GM21423 (cell line): ENCODE data around the gene INKA2.
"Not testable (repeated sequence)": the region's sequence is repeated elsewhere in the genome, so short reads cannot be mapped to it uniquely, and the experiment has no call there.

ENCODE experiments used
- ATAC-seq: cut with Tn5 transposase; IDR thresholded peaks from one replicate; pipeline ENCODE4 v1.9.1; 2021; ENCODE audit warnings: mild to moderate bottlenecking, moderate library complexity; ENCODE audit not compliant: unreplicated experiment

INKA2 gene

GRCh38 chr1:111751906-111752575 lies 12.8 kb upstream of the INKA2 start:
- no peak for ATAC-seq

DNA sequence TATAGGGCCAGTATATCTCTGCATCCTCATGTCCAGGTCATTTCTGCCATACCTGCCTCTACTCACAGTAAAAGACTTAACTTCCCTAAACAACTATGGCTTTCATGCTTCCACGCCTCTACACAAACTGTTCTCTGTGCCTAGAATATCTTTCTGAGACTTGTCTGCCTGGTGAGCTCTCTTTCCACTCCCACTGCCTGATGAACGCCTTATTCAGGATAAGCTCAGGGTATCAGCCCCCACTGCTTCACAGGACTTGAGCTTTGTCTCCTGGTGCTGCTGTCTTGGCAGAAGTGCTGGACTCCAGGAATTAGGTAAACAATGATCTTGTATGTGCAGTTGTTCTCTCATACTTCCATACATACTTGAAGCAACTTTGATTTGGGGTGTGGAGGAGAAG lies 11.7 kb upstream of the INKA2 start:
- no peak for ATAC-seq

DNA sequence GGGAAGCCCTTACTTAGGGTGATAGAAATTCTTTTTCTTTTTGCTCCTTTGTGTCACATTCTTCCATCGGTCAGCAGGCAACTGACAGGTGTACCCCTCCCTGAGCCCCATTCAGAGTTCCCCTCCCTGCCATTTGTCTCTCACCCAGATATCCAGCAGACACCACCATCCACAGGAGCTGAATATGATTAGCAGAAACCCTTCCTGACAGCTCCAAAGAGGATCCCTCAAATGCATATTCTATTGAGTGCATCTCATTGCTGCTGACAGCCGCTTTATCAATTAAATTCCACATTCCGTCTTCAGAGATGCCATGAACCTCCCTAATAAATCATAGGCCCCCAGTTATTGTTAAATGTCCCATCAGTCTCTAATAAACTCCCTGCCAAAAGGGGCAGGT lies 10.4 kb upstream of the INKA2 start:
- ATAC-seq = no peak

DNA sequence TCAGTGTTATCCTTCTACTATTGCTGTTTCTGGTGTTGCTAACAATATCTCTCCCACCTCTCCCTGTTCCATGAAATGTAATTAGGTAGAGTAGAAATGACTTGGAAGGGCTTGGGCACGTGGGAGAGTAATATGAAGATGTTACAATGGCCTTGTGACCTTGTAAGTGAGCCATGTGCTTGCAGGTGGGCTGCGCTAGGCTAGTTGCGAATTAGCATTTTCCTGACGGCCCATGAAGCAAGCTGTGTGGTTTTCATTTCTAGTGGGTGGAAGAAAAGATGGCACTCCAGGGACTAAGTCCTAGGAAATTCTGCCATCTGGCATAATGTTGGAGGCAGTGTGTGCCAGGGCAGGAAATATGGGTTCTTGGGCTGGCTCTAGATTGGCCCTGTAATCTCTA lies 8.8 kb upstream of the INKA2 start:
- ATAC-seq = no peak

DNA sequence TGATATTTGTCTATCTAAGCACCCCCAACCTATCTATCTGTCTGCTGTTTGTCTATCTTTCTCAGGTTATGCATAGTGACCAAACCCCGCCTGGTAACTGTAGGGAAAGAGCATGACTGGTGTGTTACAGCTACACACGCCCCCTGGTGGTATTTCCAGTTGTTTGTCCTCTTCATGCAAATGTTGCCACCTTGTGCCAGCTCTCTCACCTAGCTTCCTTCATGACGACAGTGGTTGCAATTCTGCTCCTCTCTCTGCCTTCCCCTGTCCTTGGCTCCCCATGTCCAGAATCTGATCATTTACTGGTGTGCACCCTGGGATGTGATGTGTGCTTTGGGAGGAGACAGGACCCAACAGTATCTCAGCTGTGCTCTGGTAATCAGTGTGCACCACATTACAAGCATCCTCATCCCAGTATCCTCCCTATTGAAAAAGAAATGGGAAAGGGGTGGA lies 8.1 kb upstream of the INKA2 start:
- ATAC-seq = no peak

- ATAC-seq = no peak
These were observed 7.4 kb upstream of the INKA2 start for GRCh38 chr1:111746614-111746999.

DNA sequence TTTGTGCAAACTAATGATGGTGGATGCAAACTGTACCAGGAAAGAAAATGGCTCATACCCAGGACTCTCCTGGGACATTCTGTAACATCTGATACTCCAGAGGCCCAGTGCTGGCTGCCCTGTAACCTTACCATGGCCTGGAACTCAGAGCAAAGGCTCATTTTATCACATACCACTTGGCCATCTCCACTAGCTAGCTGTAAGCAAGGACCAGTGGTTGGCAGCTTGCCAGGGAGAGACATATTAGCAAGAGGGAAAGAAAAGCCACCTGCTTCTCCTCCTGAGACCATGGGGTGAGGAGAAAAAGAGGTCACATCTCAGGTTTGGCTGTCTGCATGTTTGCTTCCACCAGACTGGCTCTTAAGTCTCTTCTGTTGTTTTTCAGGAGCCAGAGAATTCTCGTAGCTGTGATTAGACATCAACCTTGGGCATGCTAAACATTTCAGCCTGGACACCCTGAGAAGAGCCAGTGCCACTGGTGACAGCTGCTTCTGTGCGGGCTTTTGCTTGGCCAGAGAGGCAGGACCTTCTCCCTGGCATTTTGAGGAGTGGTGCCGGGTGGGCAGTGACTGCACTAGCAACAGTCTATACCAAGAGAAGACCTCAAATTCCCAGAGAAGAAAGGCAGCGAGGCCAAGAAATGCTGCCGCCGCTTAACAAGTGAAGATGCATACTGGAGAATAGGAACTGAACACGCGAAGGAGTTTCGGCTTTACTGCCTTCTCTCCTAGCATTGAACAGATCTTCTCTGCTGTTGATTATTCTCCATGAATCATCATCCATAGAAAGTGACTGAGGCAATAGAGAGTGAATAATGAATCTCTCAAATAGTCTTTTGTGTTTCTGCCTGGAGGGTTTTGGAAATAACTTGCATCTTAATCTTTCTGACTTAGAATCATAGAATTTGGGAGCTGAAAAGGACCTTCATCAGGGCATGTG lies 6.7 kb upstream of the INKA2 start:
- ATAC-seq = no peak

DNA sequence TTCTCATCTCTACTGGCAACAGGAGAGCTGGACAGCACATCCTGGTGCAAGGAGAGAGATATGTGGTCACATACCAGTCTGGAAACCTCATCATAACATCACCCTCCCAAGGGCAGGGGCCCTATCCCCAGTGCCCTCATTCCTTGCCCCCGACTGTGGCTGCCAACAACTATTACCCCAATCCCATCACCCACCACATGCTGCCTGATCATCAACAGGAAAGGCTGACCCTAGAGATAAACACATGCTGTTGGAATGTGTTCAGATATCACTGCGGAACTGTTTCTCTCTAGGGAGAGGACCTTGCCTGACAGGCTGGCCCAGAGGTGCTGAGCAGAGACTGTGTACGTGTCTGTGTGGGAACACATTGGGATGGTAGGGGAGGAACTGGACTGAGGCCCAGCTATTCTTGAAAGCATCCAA lies 4.5 kb upstream of the INKA2 start:
- ATAC-seq = no peak

DNA sequence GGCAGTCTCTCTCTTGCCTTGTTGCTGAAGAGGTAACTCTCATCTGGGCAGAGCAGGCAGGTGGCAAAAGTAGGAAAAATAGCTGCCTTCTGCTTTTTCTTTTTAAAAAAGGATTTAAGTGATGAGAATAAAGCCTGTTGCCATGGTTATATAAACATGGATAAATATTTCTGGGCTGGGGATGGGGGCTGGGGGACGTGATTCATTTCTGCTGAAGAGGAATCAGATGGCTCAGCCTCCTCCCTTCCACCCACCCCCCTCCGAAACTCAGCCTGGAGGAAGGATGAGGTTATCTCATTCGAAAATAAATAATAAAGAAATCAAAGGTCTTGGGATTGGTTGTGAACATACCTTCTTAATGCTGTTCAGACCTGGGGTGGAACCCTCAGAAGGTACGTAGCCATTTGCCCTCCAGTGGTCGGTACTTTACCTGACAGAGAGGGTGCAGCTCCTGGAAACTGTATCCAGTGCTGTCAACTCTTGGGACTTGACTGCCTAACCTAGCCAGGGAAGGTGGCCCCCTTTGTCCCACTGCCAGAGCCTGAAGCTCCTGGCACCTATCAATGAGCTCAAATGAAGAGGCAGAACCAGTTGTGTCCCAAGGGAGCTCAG lies 3.8 kb upstream of the INKA2 start:
- no peak for ATAC-seq

- not testable (repeated sequence) for ATAC-seq
These were observed 3.1 kb upstream of the INKA2 start for GRCh38 chr1:111742292-111742691.

DNA sequence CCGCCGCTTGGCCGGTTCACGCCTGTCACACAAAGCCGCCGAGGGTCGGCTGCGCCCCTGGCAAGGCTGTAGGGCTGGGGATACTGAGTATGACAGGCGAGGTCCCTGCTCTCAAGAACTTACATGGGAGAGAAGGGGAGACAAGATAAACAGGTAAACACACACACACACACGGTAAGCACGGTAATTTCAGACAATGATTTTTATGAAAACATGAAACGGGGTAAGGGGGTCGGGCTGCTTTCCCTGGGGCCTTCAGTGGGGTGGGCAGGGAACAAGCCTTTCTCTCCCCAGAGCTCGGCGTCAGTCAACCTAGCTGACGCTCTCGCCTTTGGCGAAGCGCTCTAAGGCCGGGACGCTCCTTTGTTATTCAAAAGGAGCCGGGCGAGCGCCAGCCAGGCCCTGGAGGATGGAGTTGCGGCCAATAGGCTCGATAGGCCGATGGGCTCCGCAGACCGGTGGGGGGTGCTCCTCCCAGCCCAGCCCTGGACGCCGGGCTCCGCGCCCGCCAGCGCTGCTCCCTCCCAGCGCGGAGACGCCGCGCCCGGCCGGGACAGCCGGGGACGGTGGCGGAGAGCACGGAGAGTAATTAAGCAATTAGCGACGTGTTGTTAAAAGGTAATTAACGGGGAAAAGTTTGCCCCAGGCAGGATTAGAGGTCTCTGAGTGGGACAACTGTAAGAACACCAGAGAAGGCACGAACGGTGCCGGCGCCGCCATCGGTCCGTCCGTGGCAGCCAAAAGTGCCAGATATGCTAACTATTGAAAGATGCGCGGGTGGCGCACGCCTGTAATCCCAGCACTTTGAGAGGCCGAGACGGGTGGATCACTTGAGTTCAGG lies 950 bp upstream of the INKA2 start:
- ATAC-seq = peak; percentile 10

- ATAC-seq = peak; percentile 40
These were observed 580 bp downstream of the INKA2 start for GRCh38 chr1:111738436-111739193.

- no peak for ATAC-seq
These were observed 1.1 kb downstream of the INKA2 start for GRCh38 chr1:111738133-111738435.

DNA sequence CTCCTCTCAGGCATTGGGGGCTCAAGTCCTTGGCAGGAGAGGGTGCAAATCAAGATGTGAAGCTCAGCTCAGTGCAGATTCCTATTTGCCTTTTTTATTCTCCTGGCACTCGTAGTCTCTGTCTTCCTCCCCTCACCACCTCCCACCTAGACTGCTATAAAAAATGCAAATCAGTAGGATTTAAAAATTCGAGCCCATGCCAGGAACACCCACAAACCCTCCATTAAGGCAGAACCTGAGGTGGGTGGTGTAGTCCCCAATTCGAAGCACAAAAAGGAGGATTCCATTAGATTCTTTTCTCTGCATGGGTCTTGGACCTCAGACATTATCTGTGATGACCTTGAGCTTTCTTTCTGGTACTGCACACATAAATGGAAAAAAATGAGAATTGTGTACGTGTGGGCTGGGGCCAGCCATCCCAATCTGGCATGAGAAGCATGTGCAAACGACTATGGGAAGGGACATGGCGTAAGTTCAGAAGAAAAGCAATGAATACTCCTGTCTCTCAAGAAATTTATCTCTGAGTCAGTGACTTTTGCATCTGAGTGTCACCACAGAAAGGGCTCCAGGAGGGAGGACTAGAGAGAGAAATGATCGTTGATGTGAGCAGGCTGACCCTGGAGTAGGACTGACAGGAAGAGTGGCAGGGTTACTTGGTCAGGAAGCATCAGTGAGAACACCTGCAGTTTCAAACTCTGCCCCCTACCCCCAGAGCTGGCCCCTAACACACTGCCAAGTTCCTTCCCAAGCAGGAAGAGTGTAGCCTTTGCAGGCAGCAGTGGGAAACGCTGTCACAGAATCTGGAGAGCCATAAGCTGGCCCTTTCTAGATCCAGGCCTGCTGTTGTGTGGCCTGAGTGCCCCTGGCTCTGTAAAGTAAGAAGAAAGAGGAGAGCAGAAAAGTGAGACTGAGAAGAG lies 1.7 kb downstream of the INKA2 start:
- no peak for ATAC-seq

DNA sequence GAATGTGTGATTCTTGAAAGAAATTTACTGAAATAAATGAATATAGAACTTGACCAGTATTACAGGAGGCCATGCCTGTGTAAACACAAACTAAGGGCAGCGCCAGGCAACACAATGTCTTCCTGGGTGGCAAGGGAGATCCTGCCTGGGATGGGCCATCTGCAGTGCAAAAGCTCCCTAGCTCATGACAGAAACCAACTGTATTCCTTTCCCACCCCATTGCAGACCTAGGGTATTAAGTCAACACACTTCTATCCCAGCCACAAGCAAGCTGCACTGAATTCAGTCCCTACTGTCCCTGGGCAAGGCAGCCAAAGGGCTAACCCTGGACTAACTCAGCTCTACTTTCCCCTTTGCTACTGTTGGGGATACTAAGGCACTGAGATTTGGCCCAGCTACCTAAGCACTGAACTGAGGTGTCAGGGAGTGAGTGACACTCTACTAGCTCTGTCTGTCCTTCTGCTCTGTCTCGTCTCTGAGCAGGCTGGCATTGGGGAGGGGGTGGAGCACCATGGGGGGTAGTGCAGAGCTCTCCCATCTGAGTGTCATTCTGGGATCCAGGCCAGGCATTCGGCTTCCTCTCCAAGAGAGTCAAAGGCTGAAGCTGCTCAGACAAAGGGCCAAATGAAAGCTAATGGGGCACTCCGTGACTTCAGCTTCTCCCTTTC lies 2.5 kb downstream of the INKA2 start:
- ATAC-seq = no peak

GRCh38 chr1:111735858-111736544 lies 3.2 kb downstream of the INKA2 start:
- ATAC-seq = no peak

DNA sequence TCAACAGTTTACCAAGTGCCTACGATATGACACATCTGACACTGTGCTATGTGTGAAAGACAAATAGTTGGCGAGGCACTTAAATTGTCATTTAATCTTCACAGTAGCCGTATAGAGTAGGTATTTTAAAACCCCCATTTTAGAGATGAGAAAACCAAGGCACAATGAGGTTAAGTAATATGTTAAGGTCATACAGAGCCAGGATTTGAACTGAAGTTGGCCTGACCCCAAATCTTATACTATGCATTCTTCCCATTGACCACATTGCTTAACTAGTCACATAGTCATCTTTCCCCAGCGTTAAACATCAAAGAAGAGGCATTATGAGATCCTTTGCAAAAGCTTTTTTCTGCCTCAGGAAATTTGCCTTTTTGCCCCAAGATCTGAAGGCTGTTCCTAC lies 3.9 kb downstream of the INKA2 start:
- no peak for ATAC-seq

- ATAC-seq = no peak
These were observed 4.3 kb downstream of the INKA2 start for GRCh38 chr1:111734856-111735255.
